ENCODE data around the gene TIAM2.
"Not testable (repeated sequence)": the region's sequence is repeated elsewhere in the genome, so short reads cannot be mapped to it uniquely, and the experiment has no call there.

The TIAM2 gene

GRCh38 chr6:155207223-155207622 is 212.1 kb downstream of the TIAM2 start:
- no peak overlapping the region for H3K27ac ChIP-seq (ENCODE audit: low read depth, low read length)
- H3K4me1 ChIP-seq (ENCODE audit: insufficient read depth, low read length): no peaks in the 10 kb centered on the region
- H3K4me3 ChIP-seq (ENCODE audit: low read length): no peak overlapping the region
- no peaks in the 10 kb centered on the region; the same call in 1 of the 2 replicates for H3K9me3 ChIP-seq (ENCODE audit: insufficient read depth, low read depth, low read length)
- WGBS: 94% methylated on average over 5 of the region's 5 CpGs
- no peaks in the 10 kb centered on the region for H3K27me3 ChIP-seq (ENCODE audit: insufficient read depth, low read length)
- H3K9ac ChIP-seq (ENCODE audit: low read depth, low read length): no peak overlapping the region
- H3K36me3 ChIP-seq (ENCODE audit: insufficient read depth, low read length): peaks cover 11% of the 10 kb centered on the region

- no peak overlapping the region for H3K9ac ChIP-seq (ENCODE audit: low read depth, low read length)
- no peaks in the 10 kb centered on the region; the same call in 1 of the 2 replicates for H3K9me3 ChIP-seq (ENCODE audit: insufficient read depth, low read depth, low read length)
- no peaks in the 10 kb centered on the region for H3K27me3 ChIP-seq (ENCODE audit: insufficient read depth, low read length)
- peaks cover 15% of the 10 kb centered on the region for H3K36me3 ChIP-seq (ENCODE audit: insufficient read depth, low read length)
- no peak overlapping the region for H3K4me3 ChIP-seq (ENCODE audit: low read length)
- 94% methylated on average over 3 of the region's 3 CpGs for whole genome bisulfite sequencing
- H3K27ac ChIP-seq (ENCODE audit: low read depth, low read length): no peak overlapping the region
- H3K4me1 ChIP-seq (ENCODE audit: insufficient read depth, low read length): no peaks in the 10 kb centered on the region; the same call in 1 of the 2 replicates
Observed at GRCh38 chr6:155212106-155212505, 217.0 kb downstream of the TIAM2 start.

- H3K27ac ChIP-seq (ENCODE audit: low read depth, low read length): no peak overlapping the region
- H3K4me1 ChIP-seq (ENCODE audit: insufficient read depth, low read length): no peaks in the 10 kb centered on the region; the same call in 1 of the 2 replicates
- H3K4me3 ChIP-seq (ENCODE audit: low read length): no peak overlapping the region
- H3K36me3 ChIP-seq (ENCODE audit: insufficient read depth, low read length): peaks cover 15% of the 10 kb centered on the region
- no peak overlapping the region for H3K9ac ChIP-seq (ENCODE audit: low read depth, low read length)
- WGBS: 90% methylated on average over 16 of the region's 16 CpGs
- H3K9me3 ChIP-seq (ENCODE audit: insufficient read depth, low read depth, low read length): no peaks in the 10 kb centered on the region; the same call in 1 of the 2 replicates
- H3K27me3 ChIP-seq (ENCODE audit: insufficient read depth, low read length): no peaks in the 10 kb centered on the region
Observed at GRCh38 chr6:155212616-155213380, 217.7 kb downstream of the TIAM2 start.

GRCh38 chr6:155213611-155214372 is 218.7 kb downstream of the TIAM2 start:
- Histone ChIP-seq H3K9ac (ENCODE audit: low read depth, low read length) (no peak overlapping the region), H3K9me3 (ENCODE audit: insufficient read depth, low read depth, low read length) (no peaks in the 10 kb centered on the region; the same call in 1 of the 2 replicates), H3K36me3 (ENCODE audit: insufficient read depth, low read length) (peaks cover 15% of the 10 kb centered on the region), H3K27ac (ENCODE audit: low read depth, low read length) (no peak overlapping the region), H3K4me1 (ENCODE audit: insufficient read depth, low read length) (no peaks in the 10 kb centered on the region; the same call in 1 of the 2 replicates), H3K27me3 (ENCODE audit: insufficient read depth, low read length) (no peaks in the 10 kb centered on the region), H3K4me3 (ENCODE audit: low read length) (no peak overlapping the region)
- WGBS: 94% methylated on average over 23 of the region's 23 CpGs

GRCh38 chr6:155215906-155216305 is 220.8 kb downstream of the TIAM2 start:
- no peaks in the 10 kb centered on the region; the same call in 1 of the 2 replicates for H3K4me1 ChIP-seq (ENCODE audit: insufficient read depth, low read length)
- H3K36me3 ChIP-seq (ENCODE audit: insufficient read depth, low read length): peaks cover 17% of the 10 kb centered on the region
- no peak overlapping the region for H3K9ac ChIP-seq (ENCODE audit: low read depth, low read length)
- H3K27ac ChIP-seq (ENCODE audit: low read depth, low read length): no peak overlapping the region
- H3K27me3 ChIP-seq (ENCODE audit: insufficient read depth, low read length): no peaks in the 10 kb centered on the region
- H3K9me3 ChIP-seq (ENCODE audit: insufficient read depth, low read depth, low read length): no peaks in the 10 kb centered on the region; the same call in 1 of the 2 replicates
- 96% methylated on average over 4 of the region's 4 CpGs for WGBS
- H3K4me3 ChIP-seq (ENCODE audit: low read length): no peak overlapping the region

- WGBS: 41% methylated on average over 11 of the region's 11 CpGs
Observed at GRCh38 chr6:155216312-155217046, 221.4 kb downstream of the TIAM2 start.

GRCh38 chr6:155218711-155219110 is 223.6 kb downstream of the TIAM2 start:
- not testable (repeated sequence) for H3K4me1 ChIP-seq (ENCODE audit: insufficient read depth, low read length); H3K36me3 ChIP-seq (ENCODE audit: insufficient read depth, low read length); H3K27me3 ChIP-seq (ENCODE audit: insufficient read depth, low read length); H3K9ac ChIP-seq (ENCODE audit: low read depth, low read length); H3K9me3 ChIP-seq (ENCODE audit: insufficient read depth, low read depth, low read length); H3K27ac ChIP-seq (ENCODE audit: low read depth, low read length); H3K4me3 ChIP-seq (ENCODE audit: low read length)
- WGBS: 91% methylated on average over 15 of the region's 20 CpGs

More at GRCh38 chr6:155216312-155217046, 221.4 kb downstream of the TIAM2 start:
- Histone ChIP-seq H3K27me3 (ENCODE audit: insufficient read depth, low read length) (no peaks in the 10 kb centered on the region), H3K27ac (ENCODE audit: low read depth, low read length) (no peak overlapping the region; the same call in 1 of the 2 replicates), H3K36me3 (ENCODE audit: insufficient read depth, low read length) (peaks cover 13% of the 10 kb centered on the region), H3K4me3 (ENCODE audit: low read length) (no peak overlapping the region), H3K9me3 (ENCODE audit: insufficient read depth, low read depth, low read length) (no peaks in the 10 kb centered on the region; the same call in 1 of the 2 replicates), H3K4me1 (ENCODE audit: insufficient read depth, low read length) (no peaks in the 10 kb centered on the region; the same call in 1 of the 2 replicates), H3K9ac (ENCODE audit: low read depth, low read length) (no peak overlapping the region)

- WGBS: 96% methylated on average over 7 of the region's 7 CpGs
- no peaks in the 10 kb centered on the region; the same call in 1 of the 2 replicates for H3K4me1 ChIP-seq (ENCODE audit: insufficient read depth, low read length)
- H3K4me3 ChIP-seq (ENCODE audit: low read length): no peak overlapping the region
- no peak overlapping the region for H3K9ac ChIP-seq (ENCODE audit: low read depth, low read length)
- no peaks in the 10 kb centered on the region for H3K27me3 ChIP-seq (ENCODE audit: insufficient read depth, low read length)
- peaks cover 2% of the 10 kb centered on the region; the same call in 1 of the 2 replicates for H3K36me3 ChIP-seq (ENCODE audit: insufficient read depth, low read length)
- no peaks in the 10 kb centered on the region for H3K9me3 ChIP-seq (ENCODE audit: insufficient read depth, low read depth, low read length)
- no peak overlapping the region for H3K27ac ChIP-seq (ENCODE audit: low read depth, low read length)
Observed at GRCh38 chr6:155219299-155219698, 224.2 kb downstream of the TIAM2 start.

GRCh38 chr6:155219858-155220301 is 224.8 kb downstream of the TIAM2 start:
- 92% methylated on average over 5 of the region's 5 CpGs for WGBS
- Histone ChIP-seq H3K9me3 (ENCODE audit: insufficient read depth, low read depth, low read length) (no peaks in the 10 kb centered on the region), H3K4me3 (ENCODE audit: low read length) (no peak overlapping the region), H3K27ac (ENCODE audit: low read depth, low read length) (no peak overlapping the region), H3K27me3 (ENCODE audit: insufficient read depth, low read length) (no peaks in the 10 kb centered on the region), H3K9ac (ENCODE audit: low read depth, low read length) (no peak overlapping the region), H3K36me3 (ENCODE audit: insufficient read depth, low read length) (peaks cover 2% of the 10 kb centered on the region; the same call in 1 of the 2 replicates), H3K4me1 (ENCODE audit: insufficient read depth, low read length) (no peaks in the 10 kb centered on the region; the same call in 1 of the 2 replicates)

- H3K27ac ChIP-seq (ENCODE audit: low read depth, low read length): no peak overlapping the region
- H3K36me3 ChIP-seq (ENCODE audit: insufficient read depth, low read length): peaks cover 2% of the 10 kb centered on the region; the same call in 1 of the 2 replicates
- H3K27me3 ChIP-seq (ENCODE audit: insufficient read depth, low read length): no peaks in the 10 kb centered on the region
- H3K9me3 ChIP-seq (ENCODE audit: insufficient read depth, low read depth, low read length): no peaks in the 10 kb centered on the region
- H3K9ac ChIP-seq (ENCODE audit: low read depth, low read length): no peak overlapping the region
- H3K4me1 ChIP-seq (ENCODE audit: insufficient read depth, low read length): no peaks in the 10 kb centered on the region; the same call in 1 of the 2 replicates
- no peak overlapping the region for H3K4me3 ChIP-seq (ENCODE audit: low read length)
- WGBS: 93% methylated on average over 4 of the region's 4 CpGs
Observed at GRCh38 chr6:155221086-155221485, 226.0 kb downstream of the TIAM2 start.
